Astrocyte (in vitro differentiated cells and primary cell): ENCODE measurements around the gene PTPMT1. TPM values are rescaled to one million over a fixed set of nuclear protein-coding genes. Genes with fewer than 3 reads are reported as not detected.

Experiments
- total RNA-seq: library from RNA; stranded (reverse); gene quantifications from 2 replicates; pipeline ENCODE4 v1.2.1, GENCODE V29; 2021

The PTPMT1 gene
- total RNA-seq, 1 donor from 2014 or later = 32.4 TPM

Other genes with a start within 250 kb of the PTPMT1 start
- gene MYBPC3, start 212.9 kb upstream of the PTPMT1 start, total RNA-seq = not detected in 2 replicates
- gene SPI1, start 187.1 kb upstream of the PTPMT1 start, total RNA-seq = not detected in 2 replicates
- 76.6 and 92.7 TPM in 2 replicates for gene SLC39A13, start 157.0 kb upstream of the PTPMT1 start, total RNA-seq
- gene PSMC3, start 139.2 kb upstream of the PTPMT1 start, total RNA-seq = 124 and 130 TPM in 2 replicates
- 0.86 and 0.96 TPM in 2 replicates for gene RAPSN, start 116.5 kb upstream of the PTPMT1 start, total RNA-seq
- gene CELF1, start 12.5 kb upstream of the PTPMT1 start, total RNA-seq = 92.8 and 101 TPM in 2 replicates
- 11.9 and 12.5 TPM in 2 replicates for gene KBTBD4, start 13.4 kb downstream of the PTPMT1 start, total RNA-seq
- 80.7 and 88.7 TPM in 2 replicates for gene NDUFS3, start 13.5 kb downstream of the PTPMT1 start, total RNA-seq
- 0.16 TPM in 1 of 2 replicates, not detected in the other for gene FAM180B, start 21.1 kb downstream of the PTPMT1 start, total RNA-seq
- 0.20 TPM in 1 of 2 replicates, not detected in the other for gene C1QTNF4, start 28.8 kb downstream of the PTPMT1 start, total RNA-seq
- 99.8 and 103 TPM in 2 replicates for gene MTCH2, start 77.0 kb downstream of the PTPMT1 start, total RNA-seq
- 1.4 and 2.1 TPM in 2 replicates for gene AGBL2, start 149.8 kb downstream of the PTPMT1 start, total RNA-seq
- 59.4 and 69.7 TPM in 2 replicates for gene FNBP4, start 201.7 kb downstream of the PTPMT1 start, total RNA-seq